Measurements from ENCODE around the gene GUCA2A. TPM values are rescaled to one million over a fixed set of nuclear protein-coding genes. Genes with fewer than 3 reads are reported as not detected.

The GUCA2A gene
- total and polyA plus RNA-seq, 2 of the 4 experiments (the other 2 are of a cell fraction), result not detected

- H3K27me3 ChIP-seq (ENCODE audit: control insufficient read depth, insufficient read depth, low read length), result no peaks in the 10 kb centered on the region
- H4K5ac ChIP-seq (ENCODE audit: low read depth, low read length), result no peak overlapping the region
- peaks cover 5% of the 10 kb centered on the region; the same call in 1 of the 2 replicates for H3K9me1 ChIP-seq (ENCODE audit: insufficient read depth, low read length)
- H2BK15ac ChIP-seq (ENCODE audit: low read depth, low read length), result no peak overlapping the region
- no peaks in the 10 kb centered on the region for H3K9me3 ChIP-seq (ENCODE audit: control insufficient read depth, insufficient read depth, low read length)
- no peaks in the 10 kb centered on the region for H3K79me1 ChIP-seq (ENCODE audit: low read depth in 1 of 2, low read length in 2 of 2)
- 93% methylated on average over 3 of the region's 17 CpGs; no CpG with 5 or more reads in 1 of the 2 experiments for WGBS, 2 experiments (ENCODE audit: extremely low coverage in 2 of 2, insufficient read length in 1 of 2)
- H3K18ac ChIP-seq (ENCODE audit: low read depth, low read length), result no peak overlapping the region
- H2AK5ac ChIP-seq (ENCODE audit: low read depth, low read length), result no peak overlapping the region
- H4K91ac ChIP-seq (ENCODE audit: insufficient read depth, low read depth, low read length), result no peak overlapping the region
- H3K9ac ChIP-seq (ENCODE audit: low read depth, low read length), result no peak overlapping the region
- intact Hi-C loops (cut with micrococcal nuclease), result loop anchor here (10.0 kb wide), 1 partner anchor 484 kb away; the partner anchor contains the start of gene PPIH
- in situ Hi-C loops (cut with MboI; ENCODE audit: low sequenced_read_pairs), result no loop called here
- H2BK5ac ChIP-seq (ENCODE audit: low read depth, low read length, poor library complexity, severe bottlenecking), result no peak overlapping the region
- POLR2A ChIA-PET (ENCODE audit: unreplicated experiment), result no interaction called here
- BruUV-seq (replicated peaks), result no TSS peak
- no peak for ATAC-seq (ENCODE audit: low read depth)
- CTCF ChIA-PET, result no interaction called here
- no peak overlapping the region for H3K4me2 ChIP-seq (ENCODE audit: low read depth, low read length)
- no peak overlapping the region for H3K4me3 ChIP-seq (ENCODE audit: insufficient read depth, low read depth, low read length)
- H3K56ac ChIP-seq (ENCODE audit: extremely low read depth, insufficient read depth, low read length), result no peak overlapping the region
- TF ChIP-seq POLR2A (IDR thresholded peaks at IDR 0.05; ENCODE audit: low read depth, low read length) (no peak), FOS (IDR thresholded peaks at IDR 0.05; ENCODE audit: low read depth, low read length) (no peak), RFX5 (IDR thresholded peaks at IDR 0.05; ENCODE audit: low read depth, low read length) (no peak), RCOR1 (IDR thresholded peaks at IDR 0.05; ENCODE audit: insufficient replicate concordance, low read length) (no peak), ELK1 (IDR thresholded peaks at IDR 0.05; ENCODE audit: borderline replicate concordance, low read depth, low read length) (no peak), BHLHE40 (IDR thresholded peaks at IDR 0.05; ENCODE audit: low read depth, low read length) (no peak), CTCF (conservative IDR thresholded peaks at IDR 0.05; ENCODE audit: low read depth, low read length) (no peak), CEBPB (IDR thresholded peaks at IDR 0.05; ENCODE audit: low read depth, low read length) (no peak), SMC3 (IDR thresholded peaks at IDR 0.05; ENCODE audit: low read depth, low read length) (no peak), RAD21 (IDR thresholded peaks at IDR 0.05; ENCODE audit: low read length) (no peak), MXI1 (IDR thresholded peaks at IDR 0.05; ENCODE audit: borderline replicate concordance, low read depth, low read length) (no peak), MAZ (IDR thresholded peaks at IDR 0.05; ENCODE audit: borderline replicate concordance, low read depth, low read length) (no peak), NFE2L2 (IDR thresholded peaks at IDR 0.05; ENCODE audit: low read depth, low read length) (no peak)
- H4K20me1 ChIP-seq (ENCODE audit: insufficient read depth, low read length), result no peaks in the 10 kb centered on the region; the same call in 1 of the 2 replicates
- peaks cover 4% of the 10 kb centered on the region for H3K4me1 ChIP-seq (ENCODE audit: control insufficient read depth, insufficient read depth, low read length)
- H2AK9ac ChIP-seq (replicated peaks; ENCODE audit: low read depth, low read length, poor library complexity), result peak overlapping the region; percentile 34
- H3K27ac ChIP-seq (ENCODE audit: insufficient read depth, low read length), result no peak overlapping the region
- H3K36me3 ChIP-seq (ENCODE audit: control insufficient read depth, insufficient read depth, low read length), result peaks cover 1% of the 10 kb centered on the region; the same call in 1 of the 2 replicates
- no peak overlapping the region for H3K14ac ChIP-seq (replicated peaks; ENCODE audit: low read depth, low read length)
- H4K8ac ChIP-seq (ENCODE audit: low read depth in 2 of 2, low read length in 2 of 2), result no peak overlapping the region
- H2BK120ac ChIP-seq (ENCODE audit: low read depth, low read length), result no peak overlapping the region
- no peak for DNase-seq
- no peak overlapping the region for H2BK20ac ChIP-seq (ENCODE audit: low read depth, low read length)
- dilution Hi-C loops (cut with HindIII; ENCODE audit: low sequenced_read_pairs, unreplicated experiment), result no loop called here
- H2AFZ ChIP-seq (replicated peaks; ENCODE audit: low read length, poor library complexity), result peak overlapping the region; percentile 27
- H3K4ac ChIP-seq (ENCODE audit: low read depth, low read length), result no peak overlapping the region
- no peak overlapping the region for H3K23ac ChIP-seq (ENCODE audit: low read depth, low read length)
These were observed 6.5 kb upstream of the GUCA2A start for GRCh38 chr1:42170779-42171621.

Data from IMR-90 (cell line).